GM12878 (cell line): Measurements from ENCODE around the gene DNAAF8.

Source experiments
- ATF2 ChIP-seq: IDR thresholded peaks from 2 replicates; pipeline ENCODE4 v1.6.1; 2012; ENCODE audit warnings: low read length, inconsistent platforms
- CTCF ChIP-seq, 3 experiments: IDR thresholded peaks in 2 of 3; conservative IDR thresholded peaks in 1 of 3; 2 replicates each; pipeline ENCODE4 v1.5.1; 2011; ENCODE audit warnings: low read depth in 3 of 3, low read length in 3 of 3, mild to moderate bottlenecking in 3 of 3, control low read depth in 2 of 3, moderate library complexity in 2 of 3, inconsistent platforms in 1 of 3, mixed read lengths in 1 of 3; ENCODE audit not compliant: control insufficient read depth in 2 of 3, insufficient read depth in 1 of 3; ENCODE audit errors: extremely low read depth in 1 of 3
- EP300 ChIP-seq, 2 experiments: fragments of 150-350 bp in 1 of 2; IDR thresholded peaks; 2 replicates each; pipeline ENCODE4 v1.6.1; 2011 to 2012; ENCODE audit warnings: low read depth in 2 of 2, low read length in 2 of 2, borderline replicate concordance in 1 of 2, improper control_type of control experiment in 1 of 2, inconsistent platforms in 1 of 2; ENCODE audit not compliant: control insufficient read depth in 1 of 2
- EZH2 ChIP-seq: IDR thresholded peaks from 2 replicates; pipeline ENCODE4 v1.6.1; 2012; ENCODE audit warnings: low read depth, mild to moderate bottlenecking, control low read depth, inconsistent platforms, low read length, borderline replicate concordance; ENCODE audit not compliant: control insufficient read depth
- FOS ChIP-seq: IDR thresholded peaks from 3 replicates; pipeline ENCODE4 v1.6.1; 2011; ENCODE audit warnings: borderline replicate concordance; ENCODE audit not compliant: insufficient read length; ENCODE audit errors: extremely low read depth
- HCFC1 ChIP-seq: fragments of 150-350 bp; IDR thresholded peaks from 2 replicates; pipeline ENCODE4 v1.6.1; 2014; ENCODE audit warnings: low read length
- NFIC ChIP-seq: IDR thresholded peaks from 2 replicates; pipeline ENCODE4 v1.6.1; 2012; ENCODE audit warnings: low read depth, mild to moderate bottlenecking, inconsistent platforms, low read length, moderate library complexity
- REST ChIP-seq: IDR thresholded peaks from 2 replicates; pipeline ENCODE4 v1.6.1; 2012; ENCODE audit warnings: mild to moderate bottlenecking, low read depth, low read length

- no peak for TF ChIP-seq FOS
- no peak for TF ChIP-seq EZH2
- TF ChIP-seq HCFC1: no peak
- TF ChIP-seq EP300 (IDR thresholded peaks at IDR 0.05; ENCODE audit: borderline replicate concordance in 1 of 2, control insufficient read depth in 1 of 2, low read depth in 2 of 2, low read length in 2 of 2): no peak
- no peak for TF ChIP-seq ATF2
- no peak for TF ChIP-seq NFIC
- TF ChIP-seq REST: no peak
- no peak for TF ChIP-seq CTCF (IDR thresholded peaks at IDR 0.05 in 2 of 3, conservative IDR thresholded peaks at IDR 0.05 in 1 of 3; ENCODE audit: control insufficient read depth in 2 of 3, extremely low read depth in 1 of 3, insufficient read depth in 1 of 3, low read depth in 3 of 3, low read length in 3 of 3)
Observed at GRCh38 chr16:4688674-4689045, 45.7 kb upstream of the DNAAF8 start.
